SK-N-SH (cell line): ENCODE results near the gene UBAC2. TPM values are rescaled to one million over a fixed set of nuclear protein-coding genes. Genes with fewer than 3 reads are reported as not detected.

Source experiments
- CTCF ChIA-PET: fragments of 300-600, 350-600 bp; formaldehyde crosslinking; extraction: SDS; loops from one replicate; lab custom pipeline; 2021; lab: Yijun Ruan, JAX
- POLR2A ChIA-PET: fragments of 350-600 bp; sonication (Branson Sonifier 250); formaldehyde crosslinking; extraction: SDS; loops from one replicate; lab custom pipeline; 2020; ENCODE audit warnings: antibody characterized with exemption, inconsistent platforms; lab: Yijun Ruan, JAX
- DNase-seq: peaks from one replicate; pipeline ENCODE4 v3.0.0; 2012
- H2AFZ ChIP-seq: fragments of 200-600 bp; sonication (generic); 2 replicates; pipeline ENCODE4 v1.8.1; 2016; ENCODE audit warnings: antibody characterized with exemption, mild to moderate bottlenecking, low read depth
- H3F3A ChIP-seq: fragments of 200-600 bp; sonication (generic); replicated peaks from 2 replicates; pipeline ENCODE3; 2016; ENCODE audit warnings: antibody characterized with exemption, mild to moderate bottlenecking; ENCODE audit not compliant: insufficient read depth
- H3K27ac ChIP-seq, 2 experiments: fragments of 200-500 bp in 1 of 2; fragments of 200-600 bp in 1 of 2; sonication (Bioruptor generic) in 1 of 2; sonication (generic), shearing (Covaris generic) in 1 of 2; 2 replicates each; pipeline versions ENCODE4 v1.5.1 to v1.6.1; 2014 to 2016; ENCODE audit warnings: low read depth in 2 of 2, inconsistent platforms in 1 of 2, low read length in 1 of 2, mild to moderate bottlenecking in 1 of 2, mixed read lengths in 1 of 2
- H3K27me3 ChIP-seq: fragments of 200-600 bp; sonication (generic), shearing (Covaris generic); 2 replicates; pipeline ENCODE4 v1.6.1; 2016; ENCODE audit warnings: mixed run types; ENCODE audit not compliant: insufficient read depth
- H3K36me3 ChIP-seq, 2 experiments: fragments of 200-500 bp in 1 of 2; fragments of 200-600 bp in 1 of 2; sonication (Bioruptor generic) in 1 of 2; sonication (generic) in 1 of 2; replicated peaks in 1 of 2; 2 replicates each; pipeline versions ENCODE3 to v1.5.1; 2014 to 2016; ENCODE audit warnings: low read length in 1 of 2, mild to moderate bottlenecking in 1 of 2; ENCODE audit not compliant: insufficient read depth in 2 of 2, control insufficient read depth in 1 of 2
- H3K4me1 ChIP-seq, 2 experiments: fragments of 200-500 bp in 1 of 2; fragments of 200-600 bp in 1 of 2; sonication (Bioruptor generic) in 1 of 2; sonication (generic), shearing (Covaris generic) in 1 of 2; 2 replicates each; pipeline versions ENCODE4 v1.5.1 to v1.6.1; 2014 to 2016; ENCODE audit warnings: low read depth in 1 of 2, low read length in 1 of 2, mixed run types in 1 of 2; ENCODE audit not compliant: insufficient read depth in 2 of 2, control insufficient read depth in 1 of 2
- H3K4me2 ChIP-seq: fragments of 200-600 bp; sonication (generic), shearing (Covaris generic); 2 replicates; pipeline ENCODE4 v1.6.1; 2017; ENCODE audit warnings: mixed run types
- H3K4me3 ChIP-seq, 2 experiments: fragments of 200-500 bp in 1 of 2; fragments of 200-600 bp in 1 of 2; sonication (Bioruptor generic) in 1 of 2; sonication (generic), shearing (Covaris generic) in 1 of 2; 2 replicates each; pipeline versions ENCODE4 v1.5.1 to v1.8.1; 2014 to 2016; ENCODE audit warnings: low read depth in 2 of 2, inconsistent platforms in 1 of 2, low read length in 1 of 2, mild to moderate bottlenecking in 1 of 2, mixed read lengths in 1 of 2, moderate library complexity in 1 of 2
- H3K79me2 ChIP-seq: fragments of 200-600 bp; sonication (generic); 2 replicates; pipeline ENCODE4 v1.8.1; 2017; ENCODE audit warnings: mild to moderate bottlenecking; ENCODE audit not compliant: insufficient read depth
- H3K9ac ChIP-seq: fragments of 200-600 bp; sonication (generic); 2 replicates; pipeline ENCODE4 v1.6.1; 2017; ENCODE audit warnings: mixed run types
- H3K9me2 ChIP-seq: fragments of 200-600 bp; sonication (generic); 2 replicates; pipeline ENCODE4 v1.6.1; 2017; ENCODE audit warnings: mixed run types
- H3K9me3 ChIP-seq: fragments of 200-600 bp; sonication (generic); 2 replicates; pipeline ENCODE4 v1.6.1; 2017; ENCODE audit warnings: mixed run types, mild to moderate bottlenecking, moderate library complexity
- H4K20me1 ChIP-seq: fragments of 200-600 bp; sonication (generic); 2 replicates; pipeline ENCODE4 v1.6.1; 2017; ENCODE audit warnings: mild to moderate bottlenecking, mixed run types; ENCODE audit not compliant: insufficient read depth
- CTCF ChIP-seq: fragments of 200-600 bp; sonication (generic); IDR thresholded peaks from 2 replicates; pipeline ENCODE4 v1.6.1; 2017; ENCODE audit warnings: antibody characterized with exemption, mild to moderate bottlenecking, moderate library complexity
- ELF1 ChIP-seq: IDR thresholded peaks from 2 replicates; pipeline ENCODE4 v1.4.0; 2012
- EP300 ChIP-seq, 2 experiments: IDR thresholded peaks; 2 replicates each; pipeline versions ENCODE4 v1.4.0 to v1.6.1; 2012; ENCODE audit warnings: borderline replicate concordance in 1 of 2, low read depth in 1 of 2, low read length in 1 of 2
- FOXJ3 ChIP-seq: sonication (generic); formaldehyde crosslinking; IDR thresholded peaks from 2 replicates; pipeline ENCODE4 v1.5.1; 2020; ENCODE audit warnings: mild to moderate bottlenecking, missing genetic modification reagents
- FOXM1 ChIP-seq: IDR thresholded peaks from 2 replicates; pipeline ENCODE4 v1.4.0; 2012; ENCODE audit warnings: low read depth, mild to moderate bottlenecking
- GABPA ChIP-seq: IDR thresholded peaks from 2 replicates; pipeline ENCODE4 v1.4.0; 2012; ENCODE audit warnings: low read depth, mild to moderate bottlenecking
- NFIC ChIP-seq: IDR thresholded peaks from 2 replicates; pipeline ENCODE4 v1.4.0; 2012; ENCODE audit warnings: borderline replicate concordance
- RAD21 ChIP-seq: IDR thresholded peaks from 2 replicates; pipeline ENCODE4 v1.6.1; 2012; ENCODE audit warnings: mild to moderate bottlenecking, low read length
- REST ChIP-seq: IDR thresholded peaks from 2 replicates; pipeline ENCODE4 v1.6.1; 2012; ENCODE audit warnings: mild to moderate bottlenecking, low read depth, low read length, moderate library complexity
- SIN3A ChIP-seq: IDR thresholded peaks from 2 replicates; pipeline ENCODE4 v1.6.1; 2012; ENCODE audit warnings: low read depth, mild to moderate bottlenecking, low read length, moderate library complexity, borderline replicate concordance
- TAF1 ChIP-seq: IDR thresholded peaks from 2 replicates; pipeline ENCODE4 v1.6.1; 2012; ENCODE audit warnings: low read depth, mild to moderate bottlenecking, low read length, moderate library complexity, borderline replicate concordance
- TCF12 ChIP-seq: IDR thresholded peaks from 2 replicates; pipeline ENCODE4 v1.4.0; 2012
- YY1 ChIP-seq: IDR thresholded peaks from 2 replicates; pipeline ENCODE4 v1.4.0; 2012; ENCODE audit warnings: low read depth, mild to moderate bottlenecking
- ZBTB33 ChIP-seq: IDR thresholded peaks from 2 replicates; pipeline ENCODE4 v1.4.0; 2012; ENCODE audit warnings: low read depth, borderline replicate concordance
- WGBS: methylation state at CpG from one replicate; pipeline ENCODE4 v1.1.6; 2017; ENCODE audit warnings: low lambda C conversion rate; 5-methylcytosine and 5-hydroxymethylcytosine counted together
- polyA plus RNA-seq, 3 experiments: library from polyadenylated mRNA; depleted of rRNA; stranded (reverse); fragments of >200 nt; gene quantifications; 2 replicates each; pipeline ENCODE4 v1.2.3, GENCODE V29; 2012
- TF ChIP-seq, protein P1 (sequence below): IDR thresholded peaks from 2 replicates; pipeline ENCODE4 v1.4.0; 2012; ENCODE audit warnings: low read depth, borderline replicate concordance
- TF ChIP-seq, protein P2 (sequence below): IDR thresholded peaks from 2 replicates; pipeline ENCODE4 v1.4.0; 2012; ENCODE audit warnings: low read depth
- TF ChIP-seq, protein P3 (sequence below): IDR thresholded peaks from 2 replicates; pipeline ENCODE4; 2012

Gene UBAC2
- polyA plus RNA-seq, 1 of the 3 experiments (the other 2 are of a cell fraction) = 79.0 TPM

- TF ChIP-seq REST (no peak), SIN3A (no peak), FOXM1 (no peak), TAF1 (no peak), NFIC (no peak), TCF12 (no peak)
These were observed 78.2 kb downstream of the UBAC2 start (continued) for GRCh38 chr13:99278843-99279242.

DNA sequence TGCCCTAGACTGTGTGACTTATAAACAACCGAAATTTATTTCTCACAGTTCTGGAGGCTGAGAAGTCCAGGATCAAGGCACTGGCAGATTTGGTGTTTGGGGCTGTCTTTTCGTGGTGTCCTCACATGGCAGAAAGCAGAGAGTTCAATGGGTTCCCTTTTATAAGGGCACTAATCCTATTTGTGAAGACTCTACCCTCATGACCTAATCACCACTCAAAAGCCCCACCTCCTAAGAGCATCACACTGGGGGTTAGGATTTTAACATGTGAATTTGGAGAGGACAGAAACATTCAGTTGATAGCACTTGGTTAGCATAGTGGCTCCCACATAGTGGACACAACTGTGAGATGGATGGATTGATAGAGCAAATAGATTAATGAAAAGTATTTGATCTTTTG lies 79.0 kb downstream of the UBAC2 start:
- Histone ChIP-seq H3K4me3 (no peak overlapping the region), H3K36me3 (peaks cover 0 to 8% of the 10 kb centered on the region in 2 experiments), H3K4me1 (peaks cover 3 to 7% of the 10 kb centered on the region in 2 experiments; a peak in 3 of 4 replicates), H3F3A (peaks cover 11% of the 10 kb centered on the region), H3K9me2 (no peaks in the 10 kb centered on the region), H3K9ac (no peak overlapping the region), H3K27ac (no peak overlapping the region), H3K9me3 (no peaks in the 10 kb centered on the region), H3K79me2 (peaks cover 3% of the 10 kb centered on the region; the same call in 1 of the 2 replicates), H2AFZ (no peak overlapping the region), H3K4me2 (no peak overlapping the region), H3K27me3 (no peaks in the 10 kb centered on the region), H4K20me1 (peaks cover 5% of the 10 kb centered on the region; the same call in 1 of the 2 replicates)
- TF ChIP-seq RAD21 = no peak
- no peak for TF ChIP-seq SIN3A
- TF ChIP-seq ELF1 = no peak
- WGBS = 90% methylated on average over 2 of the region's 2 CpGs
- POLR2A ChIA-PET = no interaction called here
- no peak for DNase-seq
- CTCF ChIA-PET = interaction anchor here (0.6 to 7.8 kb wide), 7 partner anchors 10 to 1365 kb away, joined by 3 to 38 read pairs (median 3); no protein-coding TSS in a partner anchor

- H3K27ac ChIP-seq = no peak overlapping the region
- H3K9ac ChIP-seq = no peak overlapping the region
- TF ChIP-seq, protein P1, sequence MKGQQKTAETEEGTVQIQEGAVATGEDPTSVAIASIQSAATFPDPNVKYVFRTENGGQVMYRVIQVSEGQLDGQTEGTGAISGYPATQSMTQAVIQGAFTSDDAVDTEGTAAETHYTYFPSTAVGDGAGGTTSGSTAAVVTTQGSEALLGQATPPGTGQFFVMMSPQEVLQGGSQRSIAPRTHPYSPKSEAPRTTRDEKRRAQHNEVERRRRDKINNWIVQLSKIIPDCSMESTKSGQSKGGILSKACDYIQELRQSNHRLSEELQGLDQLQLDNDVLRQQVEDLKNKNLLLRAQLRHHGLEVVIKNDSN = no peak
- no peak for TF ChIP-seq FOXJ3
- TF ChIP-seq FOXM1 = no peak
- no peak for TF ChIP-seq YY1
- no peak for TF ChIP-seq CTCF
- no peak for TF ChIP-seq ZBTB33
- no peak for TF ChIP-seq GABPA
- TF ChIP-seq EP300 (IDR thresholded peaks at IDR 0.05; ENCODE audit: borderline replicate concordance in 1 of 2, low read depth in 1 of 2, low read length in 1 of 2) = no peak
- TF ChIP-seq, protein P2, sequence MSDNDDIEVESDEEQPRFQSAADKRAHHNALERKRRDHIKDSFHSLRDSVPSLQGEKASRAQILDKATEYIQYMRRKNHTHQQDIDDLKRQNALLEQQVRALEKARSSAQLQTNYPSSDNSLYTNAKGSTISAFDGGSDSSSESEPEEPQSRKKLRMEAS = no peak
- TF ChIP-seq, protein P3, sequence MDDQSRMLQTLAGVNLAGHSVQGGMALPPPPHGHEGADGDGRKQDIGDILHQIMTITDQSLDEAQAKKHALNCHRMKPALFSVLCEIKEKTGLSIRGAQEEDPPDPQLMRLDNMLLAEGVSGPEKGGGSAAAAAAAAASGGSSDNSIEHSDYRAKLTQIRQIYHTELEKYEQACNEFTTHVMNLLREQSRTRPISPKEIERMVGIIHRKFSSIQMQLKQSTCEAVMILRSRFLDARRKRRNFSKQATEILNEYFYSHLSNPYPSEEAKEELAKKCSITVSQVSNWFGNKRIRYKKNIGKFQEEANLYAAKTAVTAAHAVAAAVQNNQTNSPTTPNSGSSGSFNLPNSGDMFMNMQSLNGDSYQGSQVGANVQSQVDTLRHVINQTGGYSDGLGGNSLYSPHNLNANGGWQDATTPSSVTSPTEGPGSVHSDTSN = no peak
These were observed 79.5 kb downstream of the UBAC2 start for GRCh38 chr13:99280166-99280565.

More at GRCh38 chr13:99280166-99280565, 79.5 kb downstream of the UBAC2 start:
- Histone ChIP-seq H3F3A (peaks cover 11% of the 10 kb centered on the region), H4K20me1 (peaks cover 5% of the 10 kb centered on the region; the same call in 1 of the 2 replicates), H3K4me1 (peaks cover 3 to 7% of the 10 kb centered on the region in 2 experiments; a peak in 3 of 4 replicates), H3K4me2 (no peak overlapping the region), H2AFZ (no peak overlapping the region), H3K9me3 (no peaks in the 10 kb centered on the region), H3K9me2 (no peaks in the 10 kb centered on the region), H3K27me3 (no peaks in the 10 kb centered on the region), H3K36me3 (peaks cover 0 to 8% of the 10 kb centered on the region in 2 experiments), H3K4me3 (no peak overlapping the region), H3K79me2 (peaks cover 3% of the 10 kb centered on the region; the same call in 1 of the 2 replicates)
- POLR2A ChIA-PET = no interaction called here
- DNase-seq = no peak
- CTCF ChIA-PET = interaction anchor here (0.6 to 7.8 kb wide), 7 partner anchors 11 to 1364 kb away, joined by 3 to 38 read pairs (median 3); no protein-coding TSS in a partner anchor
- 81% methylated on average over 3 of the region's 3 CpGs for WGBS
